HG03135 (cell line): Measurements from ENCODE around the gene ATP5MC2.
"Not testable (repeated sequence)": the region's sequence is repeated elsewhere in the genome, so short reads cannot be mapped to it uniquely, and the experiment has no call there.

Experiments used
- ATAC-seq: cut with Tn5 transposase; IDR thresholded peaks from one replicate; pipeline ENCODE4 v1.9.1; 2021; ENCODE audit warnings: mild to moderate bottlenecking, moderate library complexity; ENCODE audit not compliant: unreplicated experiment

ATP5MC2 gene

GRCh38 chr12:53675701-53676607 lies at the start of gene ATP5MC2:
Gene ATP5MC2, minus strand, starts transcription at chr12:53676083. Its CDS starts 3,469 bp downstream, at chr12:53672614.
- peak; percentile 94 for ATAC-seq

GRCh38 chr12:53722450-53723041 lies 46.7 kb upstream of the ATP5MC2 start:
- ATAC-seq = no peak

GRCh38 chr12:53720946-53721345 lies 45.1 kb upstream of the ATP5MC2 start:
- no peak for ATAC-seq

- ATAC-seq = no peak
Measured at GRCh38 chr12:53719649-53720048, 43.8 kb upstream of the ATP5MC2 start.

- ATAC-seq = not testable (repeated sequence)
Measured at GRCh38 chr12:53718567-53718966, 42.7 kb upstream of the ATP5MC2 start.

- no peak for ATAC-seq
Measured at GRCh38 chr12:53717319-53717718, 41.4 kb upstream of the ATP5MC2 start.

GRCh38 chr12:53714004-53714403 lies 38.1 kb upstream of the ATP5MC2 start:
- ATAC-seq = no peak

- no peak for ATAC-seq
Measured at GRCh38 chr12:53713516-53713915, 37.6 kb upstream of the ATP5MC2 start.

GRCh38 chr12:53712059-53712643 lies 36.3 kb upstream of the ATP5MC2 start:
- ATAC-seq = no peak

- ATAC-seq = no peak
Measured at GRCh38 chr12:53710091-53710490, 34.2 kb upstream of the ATP5MC2 start.

- no peak for ATAC-seq
Measured at GRCh38 chr12:53709671-53710070, 33.8 kb upstream of the ATP5MC2 start.

- ATAC-seq = no peak
Measured at GRCh38 chr12:53706080-53706479, 30.2 kb upstream of the ATP5MC2 start.

GRCh38 chr12:53703756-53704155 lies 27.9 kb upstream of the ATP5MC2 start:
- ATAC-seq = no peak

- ATAC-seq = no peak
Measured at GRCh38 chr12:53701518-53702264, 25.8 kb upstream of the ATP5MC2 start.

- no peak for ATAC-seq
Measured at GRCh38 chr12:53700567-53700966, 24.7 kb upstream of the ATP5MC2 start.

GRCh38 chr12:53699678-53700025 lies 23.8 kb upstream of the ATP5MC2 start:
- ATAC-seq = no peak

GRCh38 chr12:53698948-53699677 lies 23.2 kb upstream of the ATP5MC2 start:
- ATAC-seq = no peak

- ATAC-seq = no peak
Measured at GRCh38 chr12:53696655-53697331, 20.9 kb upstream of the ATP5MC2 start.

GRCh38 chr12:53696285-53696654 lies 20.4 kb upstream of the ATP5MC2 start:
- no peak for ATAC-seq
